Calu3 (cell line): ENCODE data around the gene GPR35. TPM values are rescaled to one million over a fixed set of nuclear protein-coding genes. Genes with fewer than 3 reads are reported as not detected.
"Not testable (repeated sequence)": the region's sequence is repeated elsewhere in the genome, so short reads cannot be mapped to it uniquely, and the experiment has no call there.

Experiments used
- BruUV-seq: library from RNA; stranded (reverse); fragments of 400-500 nt; replicated peaks from 2 replicates; lab custom pipeline; 2021; lab: Mats Ljungman, UMichigan
- CTCF ChIA-PET: fragments of 300-600 bp; sonication (Branson Sonifier 250); formaldehyde crosslinking; loops from one replicate; lab custom pipeline; 2022; ENCODE audit warnings: antibody characterized with exemption; lab: Charles Lee
- DNase-seq: peaks from one replicate; pipeline ENCODE4 v3.0.0; 2022
- H3K27ac Mint-ChIP-seq: one replicate; pipeline ENCODE4 v1.8.0; 2022; ENCODE audit warnings: mixed read lengths; ENCODE audit not compliant: unreplicated experiment
- H3K27me3 Mint-ChIP-seq: one replicate; pipeline ENCODE4 v1.8.0; 2022; ENCODE audit warnings: mixed read lengths; ENCODE audit not compliant: unreplicated experiment
- H3K36me3 Mint-ChIP-seq: one replicate; pipeline ENCODE4 v1.8.0; 2022; ENCODE audit warnings: mild to moderate bottlenecking, moderate library complexity, mixed read lengths; ENCODE audit not compliant: insufficient read depth, unreplicated experiment
- H3K4me1 Mint-ChIP-seq: one replicate; pipeline ENCODE4 v1.8.0; 2022; ENCODE audit warnings: mild to moderate bottlenecking, low read depth, mixed read lengths; ENCODE audit not compliant: unreplicated experiment
- H3K4me3 Mint-ChIP-seq: one replicate; pipeline ENCODE4 v1.8.0; 2022; ENCODE audit warnings: mild to moderate bottlenecking, low read depth, moderate library complexity, mixed read lengths; ENCODE audit not compliant: unreplicated experiment
- H3K9me3 Mint-ChIP-seq: one replicate; pipeline ENCODE4 v1.8.0; 2022; ENCODE audit warnings: low read depth, mixed read lengths; ENCODE audit not compliant: unreplicated experiment
- CTCF ChIP-seq: fragments of 200-600 bp; IDR thresholded peaks from one replicate; pipeline ENCODE4 v1.8.0; 2022; ENCODE audit warnings: antibody characterized with exemption; ENCODE audit not compliant: unreplicated experiment
- intact Hi-C: fragments of 100-400 bp; cut with micrococcal nuclease; formaldehyde crosslinking; loops from one replicate; pipeline ENCODE4 v1.10.0; 2022; ENCODE audit not compliant: unreplicated experiment
- total RNA-seq: library from RNA; stranded (reverse); gene quantifications from 2 replicates; pipeline ENCODE4 v1.2.3, GENCODE V29; 2022

GPR35 gene
- total RNA-seq, 1 experiment from 2014 or later, result 40.3 TPM

DNA sequence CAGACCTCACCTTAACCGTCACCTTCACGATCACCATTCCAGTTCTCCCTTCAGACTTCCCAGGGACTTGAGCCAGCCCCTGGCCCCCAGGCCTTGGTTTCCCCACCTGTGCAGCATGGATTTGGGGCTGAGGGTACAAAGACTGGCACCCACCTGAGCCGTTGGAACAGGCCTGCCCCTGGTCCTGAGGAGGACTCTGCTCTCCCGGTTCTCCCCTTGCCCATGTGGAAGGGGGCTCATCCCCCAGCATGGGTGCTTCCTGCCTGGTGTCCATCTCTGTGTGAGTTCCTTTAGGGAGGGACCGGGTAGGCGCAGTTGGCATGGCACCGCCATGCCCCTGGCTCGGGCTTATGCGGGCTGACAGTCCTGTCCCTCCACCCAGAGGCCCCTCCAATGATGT, 10.9 kb upstream of the GPR35 start:
- Mint-ChIP-seq H3K27ac (no peak overlapping the region), H3K36me3 (peaks cover 26% of the 10 kb centered on the region)
- intact Hi-C loops, result no loop called here

GRCh38 chr2:240615396-240615795, 9.9 kb upstream of the GPR35 start:
- Mint-ChIP-seq H3K27me3 (no peaks in the 10 kb centered on the region), H3K4me3 (no peak overlapping the region), H3K4me1 (no peaks in the 10 kb centered on the region), H3K36me3 (peaks cover 36% of the 10 kb centered on the region), H3K27ac (no peak overlapping the region), H3K9me3 (peaks cover 5% of the 10 kb centered on the region)
- CTCF ChIA-PET, result no interaction called here
- intact Hi-C loops, result no loop called here
- no peak for DNase-seq
- no peak for TF ChIP-seq CTCF
- no TSS peak for BruUV-seq

More for the DNA sequence above, 10.9 kb upstream of the GPR35 start:
- TF ChIP-seq CTCF, result no peak
- BruUV-seq, result no TSS peak
- no peak overlapping the region for H3K4me3 Mint-ChIP-seq
- H3K27me3 Mint-ChIP-seq, result no peaks in the 10 kb centered on the region
- peaks cover 1% of the 10 kb centered on the region for H3K4me1 Mint-ChIP-seq
- H3K9me3 Mint-ChIP-seq, result peaks cover 5% of the 10 kb centered on the region
- DNase-seq, result no peak
- CTCF ChIA-PET, result no interaction called here

GRCh38 chr2:240615820-240616547, 9.3 kb upstream of the GPR35 start:
- Mint-ChIP-seq H3K36me3 (peaks cover 40% of the 10 kb centered on the region), H3K4me3 (no peak overlapping the region), H3K9me3 (peaks cover 5% of the 10 kb centered on the region), H3K27me3 (no peaks in the 10 kb centered on the region), H3K4me1 (no peaks in the 10 kb centered on the region), H3K27ac (no peak overlapping the region)
- CTCF ChIA-PET, result no interaction called here
- intact Hi-C loops, result no loop called here
- no peak for DNase-seq
- TF ChIP-seq CTCF, result no peak
- BruUV-seq, result no TSS peak

DNA sequence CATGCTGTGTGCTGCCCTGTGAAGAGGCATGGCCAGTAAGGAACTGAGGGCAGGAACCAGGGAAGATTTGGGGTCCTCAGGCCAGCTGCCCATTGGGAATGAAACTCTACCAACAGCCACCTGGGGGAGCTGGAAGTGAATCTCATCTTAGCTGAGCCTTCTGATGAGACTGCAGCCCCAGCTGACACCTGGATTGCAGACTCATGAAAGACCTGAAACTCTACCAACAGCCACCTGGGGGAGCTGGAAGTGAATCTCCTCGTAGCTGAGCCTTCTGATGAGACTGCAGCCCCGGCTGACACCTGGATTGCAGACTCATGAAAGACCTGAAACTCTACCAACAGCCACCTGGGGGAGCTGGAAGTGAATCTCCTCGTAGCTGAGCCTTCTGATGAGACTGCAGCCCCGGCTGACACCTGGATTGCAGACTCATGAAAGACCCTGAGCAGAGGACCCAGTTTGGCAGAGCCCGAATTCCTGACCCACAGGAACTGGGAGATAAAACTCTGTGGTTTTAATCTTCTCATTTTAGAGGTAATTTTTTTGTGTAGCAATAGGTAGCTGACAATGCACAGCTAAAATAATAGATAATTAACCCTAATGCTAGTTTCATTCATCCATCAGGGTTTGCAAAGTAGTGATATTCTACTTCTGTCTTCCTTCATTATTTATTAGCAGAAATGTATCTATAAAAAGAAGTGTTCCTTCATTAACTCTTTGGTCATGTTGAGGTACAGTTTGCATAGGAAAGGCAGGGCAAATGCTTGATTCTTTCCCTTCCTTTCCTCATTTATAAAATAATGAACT, 8.2 kb upstream of the GPR35 start:
- DNase-seq, CTCF ChIA-PET, H3K27me3 Mint-ChIP-seq, intact Hi-C loops, BruUV-seq, H3K4me3 Mint-ChIP-seq, H3K4me1 Mint-ChIP-seq, H3K9me3 Mint-ChIP-seq, H3K27ac Mint-ChIP-seq: not testable (repeated sequence)
- peaks cover 50% of the 10 kb centered on the region for H3K36me3 Mint-ChIP-seq
